Thyroid gland (tissue), 4 donors: ENCODE data around the gene MXD1.

ENCODE experiments used
- CTCF ChIP-seq, 6 experiments: fragments of 200-600 bp in 3 of 6; fragments of 450-650 bp in 3 of 6; sonication (generic) in 3 of 6; IDR thresholded peaks; one replicate each; pipeline ENCODE4 v1.5.1; 2016 to 2019; ENCODE audit warnings: antibody characterized with exemption in 6 of 6, mild to moderate bottlenecking in 2 of 6, inconsistent platforms in 1 of 6, moderate library complexity in 1 of 6
- POLR2A ChIP-seq, 2 donors: fragments of 450-650 bp; IDR thresholded peaks; one replicate each; pipeline ENCODE4 v1.6.1; 2017; ENCODE audit warnings: antibody characterized with exemption in 2 of 2, mild to moderate bottlenecking in 2 of 2, moderate library complexity in 1 of 2

- TF ChIP-seq POLR2A (IDR thresholded peaks at IDR 0.05) (no peak), CTCF (IDR thresholded peaks at IDR 0.05) (no peak)
Observed at GRCh38 chr2:69985216-69985615, 70.3 kb downstream of the MXD1 start.
